Lower leg skin (tissue), 4 donors: ENCODE data around the gene HSD17B11. TPM values are rescaled to one million over a fixed set of nuclear protein-coding genes. Genes with fewer than 3 reads are reported as not detected.

ENCODE experiments used
- DNase-seq, 2 donors: peaks; one replicate each; pipeline ENCODE4 v3.0.0-alpha.2; 2019; ENCODE audit warnings: low spot score in 2 of 2
- H3K4me3 ChIP-seq: fragments of 200-600 bp; sonication (generic); 2 replicates; pipeline ENCODE4 v1.5.1; 2017; ENCODE audit warnings: mild to moderate bottlenecking, low read depth; ENCODE audit not compliant: poor library complexity, severe bottlenecking
- CTCF ChIP-seq, 3 donors: fragments of 450-650 bp; IDR thresholded peaks; one replicate each; pipeline ENCODE4 v1.5.1; 2016; ENCODE audit warnings: antibody characterized with exemption in 3 of 3, mild to moderate bottlenecking in 3 of 3, moderate library complexity in 2 of 3
- POLR2A ChIP-seq, 2 donors: fragments of 450-650 bp; IDR thresholded peaks; one replicate each; pipeline ENCODE4 v1.6.1; 2016 to 2017; ENCODE audit warnings: antibody characterized with exemption in 2 of 2, mild to moderate bottlenecking in 1 of 2, moderate library complexity in 1 of 2
- WGBS, 2 donors: methylation state at CpG; one replicate each; pipeline ENCODE4 v1.1.5; 2018; 5-methylcytosine and 5-hydroxymethylcytosine counted together
- intact Hi-C: fragments of 100-400 bp; cut with DNase I; formaldehyde crosslinking; loops from one replicate; pipeline ENCODE4 v1.15.0; 2023; ENCODE audit warnings: low total_unique reads
- total RNA-seq, 4 donors: library from RNA; depleted of rRNA; stranded (reverse); fragments of >200 nt; gene quantifications; one replicate each; pipeline ENCODE4 v1.1.0, GENCODE V29; 2016

The HSD17B11 gene
- total RNA-seq, 4 donors from 2014 or later, result 15.3 to 33.6 (median 23.2) TPM

GRCh38 chr4:87375719-87376291 lies 15.2 kb downstream of the HSD17B11 start:
- intact Hi-C loops, result no loop called here
- 51 to 57% methylated on average over 4 of the region's 4 CpGs for WGBS, 2 donors
- no peak for DNase-seq
- TF ChIP-seq POLR2A (IDR thresholded peaks at IDR 0.05) (no peak), CTCF (IDR thresholded peaks at IDR 0.05) (no peak)
- H3K4me3 ChIP-seq, result no peak overlapping the region

- intact Hi-C loops, result loop anchor here (2.0 kb wide), 1 partner anchor 57 kb away; no protein-coding TSS in a partner anchor
Observed at GRCh38 chr4:87370068-87370467, 20.9 kb downstream of the HSD17B11 start.

DNA sequence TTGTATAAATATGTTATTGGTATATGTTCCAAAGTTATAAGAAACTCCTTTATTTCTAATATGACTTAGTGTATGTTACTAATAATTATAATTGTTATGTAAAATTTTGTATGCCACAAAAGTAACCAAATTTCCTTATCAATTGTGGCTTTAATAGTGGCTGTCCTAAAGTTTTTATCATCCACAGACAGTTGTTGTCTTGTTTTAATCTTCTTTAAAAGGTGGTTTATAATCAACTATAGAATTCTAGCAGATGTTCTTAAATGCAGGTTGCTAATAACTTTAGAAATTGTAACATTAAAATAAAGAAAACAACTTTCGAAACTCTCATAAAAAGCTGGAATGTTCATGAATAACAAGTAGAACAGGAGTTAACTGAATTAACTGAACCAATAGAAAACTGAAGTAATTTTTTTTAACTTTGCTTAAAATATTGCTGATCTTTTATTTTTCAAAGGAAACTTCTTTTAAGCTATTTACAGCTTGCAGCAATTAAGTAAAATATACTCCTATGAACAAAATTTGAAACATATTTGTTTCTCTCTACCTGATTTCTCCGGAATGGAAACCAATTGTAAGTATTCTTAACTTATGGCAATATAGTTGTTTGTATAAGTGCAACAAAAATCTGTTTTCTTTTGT lies 24.3 kb downstream of the HSD17B11 start:
- no peak overlapping the region for H3K4me3 ChIP-seq
- WGBS, 2 donors, result 68 to 98% methylated on average over 2 of the region's 2 CpGs
- intact Hi-C loops, result no loop called here
- TF ChIP-seq CTCF (IDR thresholded peaks at IDR 0.05) (no peak), POLR2A (IDR thresholded peaks at IDR 0.05) (no peak)
- no peak for DNase-seq

More at GRCh38 chr4:87370068-87370467, 20.9 kb downstream of the HSD17B11 start:
- H3K4me3 ChIP-seq, result no peak overlapping the region
- WGBS, 2 donors, result 61 to 71% methylated on average over 2 of the region's 2 CpGs
- TF ChIP-seq POLR2A (IDR thresholded peaks at IDR 0.05), result no peak
- no peak for TF ChIP-seq CTCF (IDR thresholded peaks at IDR 0.05)
- no peak for DNase-seq

DNA sequence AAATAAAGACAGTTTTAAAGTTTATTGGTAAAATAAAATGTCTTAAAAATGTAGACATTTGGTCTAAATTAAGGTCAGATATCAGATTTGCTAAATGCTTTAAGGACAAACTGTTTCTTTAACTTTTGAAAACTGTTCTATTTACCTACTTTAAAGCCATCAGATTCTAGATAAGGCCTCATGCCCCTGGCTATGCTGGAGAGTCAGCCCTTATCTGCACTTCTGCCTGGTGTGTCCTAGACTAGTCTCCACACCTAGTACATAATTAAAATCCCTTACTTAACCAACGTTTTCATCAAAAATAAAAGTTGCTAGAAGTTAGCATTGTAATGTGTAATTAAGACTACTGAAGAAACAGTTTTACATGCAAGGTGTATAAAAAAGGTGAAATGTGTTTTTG lies 25.6 kb downstream of the HSD17B11 start:
- no peak for DNase-seq
- H3K4me3 ChIP-seq, result no peak overlapping the region
- intact Hi-C loops, result no loop called here
- 32 to 54% methylated on average over 1 of the region's 1 CpG for WGBS, 2 donors
- TF ChIP-seq CTCF (IDR thresholded peaks at IDR 0.05) (no peak), POLR2A (IDR thresholded peaks at IDR 0.05) (no peak)

DNA sequence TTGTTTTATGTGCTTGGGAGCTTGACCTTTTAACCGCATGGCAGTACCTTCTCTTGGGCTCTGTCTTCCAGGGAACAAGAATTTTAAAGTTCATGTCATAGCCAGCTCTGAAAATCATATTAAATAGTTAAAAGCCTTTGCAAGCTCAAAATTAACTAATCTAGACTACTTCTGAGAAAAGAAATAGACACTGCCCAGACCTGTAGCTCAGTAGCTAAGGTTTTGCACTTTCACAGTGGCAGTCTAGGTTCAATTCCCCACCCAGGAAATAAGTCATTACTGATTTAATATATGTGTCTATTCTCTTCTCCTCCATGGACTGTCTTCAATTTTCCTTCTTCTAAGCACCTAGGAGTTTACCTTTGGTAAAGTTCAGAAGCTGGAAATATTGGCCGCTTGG lies 27.4 kb downstream of the HSD17B11 start:
- TF ChIP-seq CTCF (IDR thresholded peaks at IDR 0.05) (no peak), POLR2A (IDR thresholded peaks at IDR 0.05) (no peak)
- no peak for DNase-seq
- 93 to 100% methylated on average over 2 of the region's 2 CpGs for WGBS, 2 donors
- no peak overlapping the region for H3K4me3 ChIP-seq
- intact Hi-C loops, result no loop called here
